ENCODE measurements around the gene EPAS1.

EPAS1 gene

GRCh38 chr2:46300406-46300832, 3.2 kb downstream of the EPAS1 start:
- no peak for DNase-seq (ENCODE audit: low read depth)

GRCh38 chr2:46302005-46302695, 4.9 kb downstream of the EPAS1 start:
- no peak for DNase-seq (ENCODE audit: low read depth)

GRCh38 chr2:46303233-46303632, 6.0 kb downstream of the EPAS1 start:
- no peak for DNase-seq (ENCODE audit: low read depth)

- no peak for DNase-seq (ENCODE audit: low read depth)
Measured at GRCh38 chr2:46303822-46304221, 6.6 kb downstream of the EPAS1 start.

- no peak for DNase-seq (ENCODE audit: low read depth)
Measured at GRCh38 chr2:46304635-46305034, 7.4 kb downstream of the EPAS1 start.

- DNase-seq (ENCODE audit: low read depth): no peak
Measured at GRCh38 chr2:46305187-46305586, 8.0 kb downstream of the EPAS1 start.

GRCh38 chr2:46305767-46306166, 8.6 kb downstream of the EPAS1 start:
- no peak for DNase-seq (ENCODE audit: low read depth)

GRCh38 chr2:46306330-46306751, 9.1 kb downstream of the EPAS1 start:
- no peak for DNase-seq (ENCODE audit: low read depth)

- no peak for DNase-seq (ENCODE audit: low read depth)
Measured at GRCh38 chr2:46306988-46307655, 9.9 kb downstream of the EPAS1 start.

- no peak for DNase-seq (ENCODE audit: low read depth)
Measured at GRCh38 chr2:46308081-46308480, 10.9 kb downstream of the EPAS1 start.

- no peak for DNase-seq (ENCODE audit: low read depth)
Measured at GRCh38 chr2:46308629-46309028, 11.4 kb downstream of the EPAS1 start.

- no peak for DNase-seq (ENCODE audit: low read depth)
Measured at GRCh38 chr2:46309052-46309953, 12.1 kb downstream of the EPAS1 start.

- DNase-seq (ENCODE audit: low read depth): no peak
Measured at GRCh38 chr2:46310446-46310845, 13.2 kb downstream of the EPAS1 start.

- no peak for DNase-seq (ENCODE audit: low read depth)
Measured at GRCh38 chr2:46311651-46312223, 14.5 kb downstream of the EPAS1 start.

GRCh38 chr2:46313063-46313462, 15.9 kb downstream of the EPAS1 start:
- DNase-seq (ENCODE audit: low read depth): no peak

- DNase-seq (ENCODE audit: low read depth): no peak
Measured at GRCh38 chr2:46314065-46314835, 17.0 kb downstream of the EPAS1 start.

GRCh38 chr2:46315103-46315890, 18.1 kb downstream of the EPAS1 start:
- DNase-seq (ENCODE audit: low read depth): no peak

- no peak for DNase-seq (ENCODE audit: low read depth)
Measured at GRCh38 chr2:46317094-46317486, 19.9 kb downstream of the EPAS1 start.

GRCh38 chr2:46318579-46319460, 21.6 kb downstream of the EPAS1 start:
- DNase-seq (ENCODE audit: low read depth): no peak

- DNase-seq (ENCODE audit: low read depth): no peak
Measured at GRCh38 chr2:46319711-46320110, 22.5 kb downstream of the EPAS1 start.

Measured in T-helper 22 cell (primary cell).